Prostate gland (tissue), 2 donors: ENCODE results near the gene SPRR5. TPM values are rescaled to one million over a fixed set of nuclear protein-coding genes. Genes with fewer than 3 reads are reported as not detected.

Experiments
- DNase-seq: peaks from one replicate; pipeline ENCODE4 v3.0.0-alpha.2; 2019; ENCODE audit warnings: low spot score
- H3K27ac ChIP-seq, 2 donors: fragments of 200-600 bp; sonication (generic); 2 replicates each; pipeline ENCODE4 v1.5.1; 2017 to 2019
- H3K27me3 ChIP-seq: fragments of 200-600 bp; sonication (generic); replicated peaks from 2 replicates; pipeline ENCODE4 v1.5.1; 2019; ENCODE audit not compliant: insufficient read depth
- H3K36me3 ChIP-seq, 2 donors: fragments of 200-600 bp; sonication (generic); 1 replicate in 1 of 2; 2 replicates in 1 of 2; pipeline versions ENCODE4 v1.5.1 to v1.8.1; 2017 to 2019
- H3K4me1 ChIP-seq: fragments of 200-600 bp; sonication (generic); replicated peaks from 2 replicates; pipeline ENCODE4 v1.5.1; 2019
- H3K4me3 ChIP-seq, 2 donors: fragments of 200-600 bp; sonication (generic); 2 replicates each; pipeline ENCODE4 v1.5.1; 2017 to 2019
- H3K9me3 ChIP-seq: fragments of 200-600 bp; sonication (generic); 2 replicates; pipeline ENCODE4 v1.5.1; 2017
- CTCF ChIP-seq, 4 experiments: fragments of 200-600 bp in 2 of 4; fragments of 450-650 bp in 2 of 4; sonication (generic) in 2 of 4; IDR thresholded peaks; 1 replicate in 3 of 4; 2 replicates in 1 of 4; pipeline ENCODE4 v1.5.1; 2016 to 2019; ENCODE audit warnings: antibody characterized with exemption in 4 of 4, mild to moderate bottlenecking in 2 of 4, moderate library complexity in 2 of 4
- POLR2A ChIP-seq: fragments of 450-650 bp; IDR thresholded peaks from one replicate; pipeline ENCODE4 v1.6.1; 2016; ENCODE audit warnings: antibody characterized with exemption, mild to moderate bottlenecking
- POLR2AphosphoS5 ChIP-seq: sonication (generic); formaldehyde crosslinking; IDR thresholded peaks from one replicate; pipeline ENCODE4 v1.6.1; 2017; ENCODE audit warnings: antibody characterized with exemption
- WGBS: methylation state at CpG from one replicate; pipeline ENCODE4 v1.1.5; 2018; 5-methylcytosine and 5-hydroxymethylcytosine counted together
- intact Hi-C: fragments of 100-400 bp; cut with DNase I; formaldehyde crosslinking; loops from one replicate; pipeline ENCODE4 v1.14.2; 2022
- total RNA-seq, 2 donors: library from RNA; depleted of rRNA; stranded (reverse); fragments of >200 nt; gene quantifications; one replicate each; pipeline ENCODE4 v1.1.0, GENCODE V29; 2016

Gene SPRR5
- total RNA-seq, 2 donors from 2014 or later: not detected

- WGBS: 81% methylated on average over 7 of the region's 7 CpGs
- no peaks in the 10 kb centered on the region for H3K4me1 ChIP-seq
- intact Hi-C loops: no loop called here
These were observed 14.4 kb downstream of the SPRR5 start for GRCh38 chr1:152961226-152961891.

DNA sequence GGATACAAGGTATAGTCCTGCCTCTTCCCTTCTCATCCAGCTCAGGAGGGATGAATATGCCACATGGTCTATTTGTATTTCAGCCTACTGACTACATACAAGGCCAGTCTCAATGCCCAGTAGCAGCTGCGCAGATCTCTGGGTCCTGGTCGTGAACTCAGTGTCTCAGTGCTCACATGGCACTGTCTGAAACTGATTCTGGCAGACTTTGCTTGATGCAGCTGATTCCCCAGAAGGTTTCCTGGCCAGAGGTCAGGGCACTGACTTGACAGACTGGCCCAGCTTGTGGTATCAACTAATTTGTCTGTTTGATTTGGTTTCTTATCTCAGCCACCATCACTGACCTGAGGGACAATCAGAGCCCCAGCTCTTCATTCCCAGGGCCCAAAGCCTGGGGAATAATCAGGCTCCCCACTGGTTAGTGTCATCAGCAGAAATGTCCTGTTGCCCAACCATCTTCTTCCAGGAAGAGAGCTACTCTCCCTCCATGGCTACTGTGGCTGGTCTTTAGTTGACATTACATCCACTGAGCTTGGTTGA, 15.9 kb downstream of the SPRR5 start:
- no peak overlapping the region for H3K4me3 ChIP-seq
- H3K4me1 ChIP-seq: no peaks in the 10 kb centered on the region
- intact Hi-C loops: no loop called here
- TF ChIP-seq POLR2A (no peak), POLR2AphosphoS5 (no peak), CTCF (IDR thresholded peaks at IDR 0.05) (no peak)
- H3K27ac ChIP-seq: no peak overlapping the region
- H3K27me3 ChIP-seq: no peaks in the 10 kb centered on the region
- no peak for DNase-seq
- WGBS: 84% methylated on average over 2 of the region's 2 CpGs
- H3K9me3 ChIP-seq: no peaks in the 10 kb centered on the region
- H3K36me3 ChIP-seq: no peaks in the 10 kb centered on the region

More at GRCh38 chr1:152961226-152961891, 14.4 kb downstream of the SPRR5 start:
- TF ChIP-seq CTCF (IDR thresholded peaks at IDR 0.05) (no peak), POLR2A (no peak), POLR2AphosphoS5 (no peak)
- Histone ChIP-seq H3K9me3 (no peaks in the 10 kb centered on the region), H3K27ac (no peak overlapping the region), H3K4me3 (no peak overlapping the region), H3K36me3 (no peaks in the 10 kb centered on the region), H3K27me3 (no peaks in the 10 kb centered on the region)
- no peak for DNase-seq

DNA sequence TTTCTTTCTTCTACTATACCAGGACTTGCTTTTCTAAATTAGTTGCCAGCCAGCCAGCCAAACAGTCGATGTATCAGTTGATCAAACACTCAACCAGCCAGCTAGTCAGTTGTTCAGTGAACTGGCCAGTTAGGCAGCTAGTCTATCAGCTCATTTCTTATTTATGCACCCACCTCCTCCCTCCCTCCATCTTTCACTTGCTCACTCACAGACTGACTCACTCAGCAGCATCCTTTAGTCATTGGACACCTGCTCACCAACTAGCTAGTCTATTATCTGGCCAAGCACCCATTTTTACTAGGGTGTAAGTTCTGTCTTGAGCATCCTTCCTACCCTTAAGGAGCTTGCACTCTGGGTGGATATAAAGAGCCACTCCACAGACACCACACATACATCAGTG, 17.5 kb downstream of the SPRR5 start:
- Histone ChIP-seq H3K4me3 (no peak overlapping the region), H3K4me1 (no peaks in the 10 kb centered on the region), H3K9me3 (no peaks in the 10 kb centered on the region), H3K36me3 (no peaks in the 10 kb centered on the region), H3K27ac (no peak overlapping the region), H3K27me3 (no peaks in the 10 kb centered on the region)
- no peak for DNase-seq
- intact Hi-C loops: no loop called here
- no peak for TF ChIP-seq POLR2AphosphoS5
- no peak for TF ChIP-seq POLR2A
- TF ChIP-seq CTCF (IDR thresholded peaks at IDR 0.05): no peak
- WGBS: 82% methylated on average over 1 of the region's 1 CpG

GRCh38 chr1:152965853-152966252, 18.8 kb downstream of the SPRR5 start:
- H3K27ac ChIP-seq: no peak overlapping the region
- peaks cover 2% of the 10 kb centered on the region for H3K27me3 ChIP-seq
- no peak overlapping the region for H3K4me3 ChIP-seq
- H3K36me3 ChIP-seq: no peaks in the 10 kb centered on the region
- no peaks in the 10 kb centered on the region for H3K4me1 ChIP-seq
- intact Hi-C loops: no loop called here
- WGBS: 80% methylated on average over 4 of the region's 4 CpGs
- DNase-seq: no peak
- no peaks in the 10 kb centered on the region for H3K9me3 ChIP-seq
- TF ChIP-seq POLR2A (no peak), CTCF (IDR thresholded peaks at IDR 0.05) (no peak), POLR2AphosphoS5 (no peak)

- DNase-seq: no peak
- H3K27me3 ChIP-seq: peaks cover 2% of the 10 kb centered on the region
- H3K9me3 ChIP-seq: no peaks in the 10 kb centered on the region
- WGBS: 42% methylated on average over 7 of the region's 7 CpGs
- intact Hi-C loops: no loop called here
- H3K36me3 ChIP-seq: no peaks in the 10 kb centered on the region
- H3K27ac ChIP-seq: no peak overlapping the region
- TF ChIP-seq CTCF (IDR thresholded peaks at IDR 0.05) (no peak), POLR2A (no peak), POLR2AphosphoS5 (no peak)
- no peak overlapping the region for H3K4me3 ChIP-seq
- H3K4me1 ChIP-seq: no peaks in the 10 kb centered on the region
These were observed 20.2 kb downstream of the SPRR5 start for GRCh38 chr1:152967201-152967600.
